Peyer's patch (tissue), 4 donors: ENCODE data around the gene EP400.

Source experiments
- CTCF ChIP-seq, 6 experiments: fragments of 450-650 bp in 4 of 6; fragments of 200-600 bp in 2 of 6; sonication (generic) in 1 of 6; IDR thresholded peaks; one replicate each; pipeline ENCODE4 v1.5.1; 2017 to 2019; ENCODE audit warnings: antibody characterized with exemption in 6 of 6, mild to moderate bottlenecking in 3 of 6, moderate library complexity in 1 of 6
- POLR2A ChIP-seq, 2 donors: fragments of 450-650 bp; IDR thresholded peaks; one replicate each; pipeline ENCODE4 v1.5.1; 2017; ENCODE audit warnings: antibody characterized with exemption in 2 of 2, mild to moderate bottlenecking in 2 of 2, moderate library complexity in 2 of 2

- TF ChIP-seq CTCF (IDR thresholded peaks at IDR 0.05) (no peak), POLR2A (IDR thresholded peaks at IDR 0.05) (no peak)
Observed at GRCh38 chr12:131942671-131943070, 7.1 kb upstream of the EP400 start.
